ENCODE data around the gene CHKA.

Gene CHKA

GRCh38 chr11:68067991-68068390 is 53.2 kb downstream of the CHKA start:
- DNase-seq, result no peak

- DNase-seq, result no peak
Observed at GRCh38 chr11:68066742-68067141, 54.4 kb downstream of the CHKA start.

- DNase-seq, result no peak
Observed at GRCh38 chr11:68065841-68066240, 55.3 kb downstream of the CHKA start.

GRCh38 chr11:68064926-68065325 is 56.3 kb downstream of the CHKA start:
- DNase-seq, result no peak

GRCh38 chr11:68061508-68061907 is 59.7 kb downstream of the CHKA start:
- DNase-seq, result no peak

GRCh38 chr11:68057807-68058206 is 63.4 kb downstream of the CHKA start:
- DNase-seq, result no peak

- DNase-seq, result no peak
Observed at GRCh38 chr11:68056317-68057285, 64.6 kb downstream of the CHKA start.

GRCh38 chr11:68053981-68054812 is 67.0 kb downstream of the CHKA start:
- DNase-seq, result no peak

GRCh38 chr11:68053117-68053516 is 68.1 kb downstream of the CHKA start:
- DNase-seq, result no peak

GRCh38 chr11:68052137-68052873 is 68.9 kb downstream of the CHKA start:
- DNase-seq, result no peak

GRCh38 chr11:68051191-68052136 is 69.7 kb downstream of the CHKA start:
- DNase-seq, result no peak

GRCh38 chr11:68050371-68050841 is 70.8 kb downstream of the CHKA start:
- DNase-seq, result no peak

- no peak for DNase-seq
Observed at GRCh38 chr11:68049509-68050370, 71.4 kb downstream of the CHKA start.

GRCh38 chr11:68048681-68049508 is 72.3 kb downstream of the CHKA start:
- DNase-seq, result no peak

GRCh38 chr11:68047437-68048290 is 73.5 kb downstream of the CHKA start:
- DNase-seq, result no peak

GRCh38 chr11:68044898-68045351 is 76.3 kb downstream of the CHKA start:
- no peak for DNase-seq

- peak; percentile 78 for DNase-seq
Observed at GRCh38 chr11:68044145-68044813, 76.9 kb downstream of the CHKA start.

Measured in NCI-H510A (cell line).